GM12865 (cell line): ENCODE results near the gene BPIFA2.
"Not testable (repeated sequence)": the region's sequence is repeated elsewhere in the genome, so short reads cannot be mapped to it uniquely, and the experiment has no call there.

Experiments used
- DNase-seq: peaks from one replicate; pipeline ENCODE4 v3.0.0; 2010; ENCODE audit warnings: low read depth
- H3K4me3 ChIP-seq: 2 replicates; pipeline ENCODE4 v1.5.1; 2011; ENCODE audit warnings: mild to moderate bottlenecking, low read depth, low read length, control low read depth
- CTCF ChIP-seq: IDR thresholded peaks from 2 replicates; pipeline ENCODE4 v1.5.1; 2011; ENCODE audit warnings: low read length, control low read depth, low read depth, inconsistent platforms; ENCODE audit not compliant: insufficient read depth; ENCODE audit errors: missing control alignments

Gene BPIFA2

GRCh38 chr20:33167859-33168258 is at the start of gene BPIFA2:
Gene BPIFA2 (plus strand): TSS chr20:33168159. CDS start chr20:33169146, 987 bp downstream.
- TF ChIP-seq CTCF = no peak
- no peak within 1 kb of the TSS for H3K4me3 ChIP-seq
- no peak for DNase-seq

GRCh38 chr20:33119725-33120720 is 47.9 kb upstream of the BPIFA2 start:
- no peak for TF ChIP-seq CTCF
- peak; percentile 84 for DNase-seq
- H3K4me3 ChIP-seq = no peak overlapping the region

- no peak for TF ChIP-seq CTCF
- no peak overlapping the region for H3K4me3 ChIP-seq
- DNase-seq = no peak
These were observed 47.0 kb upstream of the BPIFA2 start for GRCh38 chr20:33120934-33121333.

- not testable (repeated sequence) for DNase-seq, H3K4me3 ChIP-seq
These were observed 45.7 kb upstream of the BPIFA2 start for GRCh38 chr20:33122297-33122696.

GRCh38 chr20:33124261-33124660 is 43.7 kb upstream of the BPIFA2 start:
- H3K4me3 ChIP-seq = no peak overlapping the region
- no peak for DNase-seq
- TF ChIP-seq CTCF = no peak

- TF ChIP-seq CTCF = no peak
- no peak overlapping the region for H3K4me3 ChIP-seq
- DNase-seq = no peak
These were observed 43.0 kb upstream of the BPIFA2 start for GRCh38 chr20:33124994-33125393.

GRCh38 chr20:33125983-33126382 is 42.0 kb upstream of the BPIFA2 start:
- no peak overlapping the region for H3K4me3 ChIP-seq
- TF ChIP-seq CTCF = no peak
- DNase-seq = no peak
